ENCODE measurements around the gene NEIL1. TPM values are rescaled to one million over a fixed set of nuclear protein-coding genes. Genes with fewer than 3 reads are reported as not detected.

NEIL1 gene
- total and polyA plus RNA-seq, 2 experiments from 2014 or later = 25.4 to 27.6 TPM

DNA sequence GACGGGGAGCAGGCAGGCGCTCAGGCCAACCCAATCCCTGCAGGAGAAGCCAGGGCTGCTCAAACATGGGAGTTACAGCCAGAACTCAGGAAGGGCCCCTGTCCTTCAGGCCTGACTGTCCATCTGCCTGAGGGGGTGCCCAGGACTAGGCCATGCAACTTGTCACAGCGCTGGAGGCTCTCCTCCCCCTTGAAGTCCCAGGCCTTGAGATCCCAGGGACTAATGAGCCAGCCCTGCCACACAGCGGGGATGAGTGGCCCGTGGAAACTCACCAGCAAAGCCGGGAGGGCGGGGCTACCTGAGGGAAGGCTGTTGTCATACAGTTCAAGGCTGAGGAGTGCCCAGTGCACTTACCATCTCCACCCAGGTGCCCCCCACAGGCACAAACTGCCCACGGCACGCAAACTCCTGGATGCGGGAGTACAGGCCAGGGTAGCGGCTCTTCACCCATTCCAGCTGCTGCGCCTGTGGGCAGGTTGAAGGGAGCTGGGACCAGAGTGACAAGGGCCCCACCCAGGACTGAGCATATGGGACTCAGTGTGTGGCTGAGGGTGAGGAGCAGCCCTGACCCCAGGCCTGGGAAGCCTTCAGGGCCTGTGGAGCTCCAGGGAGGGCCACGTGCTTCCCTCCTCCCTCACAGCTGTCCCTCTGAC, 15.3 kb downstream of the NEIL1 start:
- H3K27ac ChIP-seq = no peak overlapping the region
- peaks cover 4% of the 10 kb centered on the region for H3K79me2 ChIP-seq
- H3K9me2 ChIP-seq (replicated peaks; ENCODE audit: insufficient read depth) = no peaks in the 10 kb centered on the region
- DNase-seq (ENCODE audit: low spot score) = no peak
- H4K20me1 ChIP-seq (ENCODE audit: insufficient read depth, poor library complexity, severe bottlenecking) = no peaks in the 10 kb centered on the region
- no peaks in the 10 kb centered on the region for H3K9me3 ChIP-seq (ENCODE audit: low read depth)
- no peak overlapping the region for H2AFZ ChIP-seq
- no peak overlapping the region for H3K4me3 ChIP-seq
- no peaks in the 10 kb centered on the region for H3K36me3 ChIP-seq (replicated peaks; ENCODE audit: insufficient read depth, low read depth)
- 91% methylated on average over 13 of the region's 13 CpGs for WGBS (ENCODE audit: low lambda C conversion rate, missing lambda C conversion rate)
- no peaks in the 10 kb centered on the region for H3K4me1 ChIP-seq (ENCODE audit: insufficient read depth)
- no peaks in the 10 kb centered on the region for H3K27me3 ChIP-seq
- TF ChIP-seq EZH2 (IDR thresholded peaks at IDR 0.05; ENCODE audit: borderline replicate concordance) (no peak), EZH2phosphoT487 (IDR thresholded peaks at IDR 0.05; ENCODE audit: low read depth, severe bottlenecking, unreplicated experiment) (no peak)
- TF ChIP-seq, protein P1, sequence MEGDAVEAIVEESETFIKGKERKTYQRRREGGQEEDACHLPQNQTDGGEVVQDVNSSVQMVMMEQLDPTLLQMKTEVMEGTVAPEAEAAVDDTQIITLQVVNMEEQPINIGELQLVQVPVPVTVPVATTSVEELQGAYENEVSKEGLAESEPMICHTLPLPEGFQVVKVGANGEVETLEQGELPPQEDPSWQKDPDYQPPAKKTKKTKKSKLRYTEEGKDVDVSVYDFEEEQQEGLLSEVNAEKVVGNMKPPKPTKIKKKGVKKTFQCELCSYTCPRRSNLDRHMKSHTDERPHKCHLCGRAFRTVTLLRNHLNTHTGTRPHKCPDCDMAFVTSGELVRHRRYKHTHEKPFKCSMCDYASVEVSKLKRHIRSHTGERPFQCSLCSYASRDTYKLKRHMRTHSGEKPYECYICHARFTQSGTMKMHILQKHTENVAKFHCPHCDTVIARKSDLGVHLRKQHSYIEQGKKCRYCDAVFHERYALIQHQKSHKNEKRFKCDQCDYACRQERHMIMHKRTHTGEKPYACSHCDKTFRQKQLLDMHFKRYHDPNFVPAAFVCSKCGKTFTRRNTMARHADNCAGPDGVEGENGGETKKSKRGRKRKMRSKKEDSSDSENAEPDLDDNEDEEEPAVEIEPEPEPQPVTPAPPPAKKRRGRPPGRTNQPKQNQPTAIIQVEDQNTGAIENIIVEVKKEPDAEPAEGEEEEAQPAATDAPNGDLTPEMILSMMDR (IDR thresholded peaks at IDR 0.05; ENCODE audit: poor library complexity) = no peak
- no peak overlapping the region for H3K4me2 ChIP-seq

DNA sequence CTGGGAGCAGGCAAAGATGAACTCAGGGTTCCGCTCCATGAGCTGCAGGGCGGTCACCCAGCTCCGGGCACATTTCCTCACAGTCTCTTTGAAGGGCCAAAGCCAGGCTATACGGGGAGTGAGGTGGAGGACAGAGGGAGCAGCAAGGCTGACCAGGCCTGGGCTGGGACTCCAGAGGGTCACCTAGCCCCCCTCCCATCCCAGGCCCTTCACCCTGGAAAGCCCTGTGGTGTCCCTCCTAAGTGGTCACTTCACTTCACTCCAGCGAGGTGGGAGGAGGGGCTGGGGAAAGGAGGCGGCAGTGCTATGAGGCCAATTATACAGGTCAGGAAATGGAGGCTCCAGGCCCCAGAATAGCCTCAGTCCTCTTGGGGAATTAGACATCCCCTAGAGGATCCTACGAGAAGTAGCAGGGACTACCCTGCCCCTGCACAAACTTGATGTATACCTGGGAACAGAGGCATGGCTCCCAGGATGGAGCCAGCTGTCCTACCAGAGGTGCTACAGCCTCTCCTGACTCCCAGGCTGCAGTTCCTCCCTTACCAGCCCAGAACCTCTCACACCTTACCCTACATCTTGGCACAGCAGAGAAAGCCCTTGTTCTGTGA, 15.9 kb downstream of the NEIL1 start:
- H3K27ac ChIP-seq = no peak overlapping the region
- TF ChIP-seq, protein P1 (IDR thresholded peaks at IDR 0.05; ENCODE audit: poor library complexity) = no peak
- TF ChIP-seq EZH2phosphoT487 (IDR thresholded peaks at IDR 0.05; ENCODE audit: low read depth, severe bottlenecking, unreplicated experiment) = no peak
- TF ChIP-seq EZH2 (IDR thresholded peaks at IDR 0.05; ENCODE audit: borderline replicate concordance) = no peak
- H3K4me2 ChIP-seq = no peak overlapping the region
- no peaks in the 10 kb centered on the region for H4K20me1 ChIP-seq (ENCODE audit: insufficient read depth, poor library complexity, severe bottlenecking)
- H3K9me2 ChIP-seq (replicated peaks; ENCODE audit: insufficient read depth) = no peaks in the 10 kb centered on the region
- H3K36me3 ChIP-seq (replicated peaks; ENCODE audit: insufficient read depth, low read depth) = no peaks in the 10 kb centered on the region
- H3K4me1 ChIP-seq (ENCODE audit: insufficient read depth) = no peaks in the 10 kb centered on the region
- no peak overlapping the region for H2AFZ ChIP-seq
- WGBS (ENCODE audit: low lambda C conversion rate, missing lambda C conversion rate) = 95% methylated on average over 7 of the region's 7 CpGs
- H3K27me3 ChIP-seq = no peaks in the 10 kb centered on the region
- peaks cover 8% of the 10 kb centered on the region for H3K79me2 ChIP-seq
- no peak for DNase-seq (ENCODE audit: low spot score)
- H3K4me3 ChIP-seq = no peak overlapping the region
- no peaks in the 10 kb centered on the region for H3K9me3 ChIP-seq (ENCODE audit: low read depth)

DNA sequence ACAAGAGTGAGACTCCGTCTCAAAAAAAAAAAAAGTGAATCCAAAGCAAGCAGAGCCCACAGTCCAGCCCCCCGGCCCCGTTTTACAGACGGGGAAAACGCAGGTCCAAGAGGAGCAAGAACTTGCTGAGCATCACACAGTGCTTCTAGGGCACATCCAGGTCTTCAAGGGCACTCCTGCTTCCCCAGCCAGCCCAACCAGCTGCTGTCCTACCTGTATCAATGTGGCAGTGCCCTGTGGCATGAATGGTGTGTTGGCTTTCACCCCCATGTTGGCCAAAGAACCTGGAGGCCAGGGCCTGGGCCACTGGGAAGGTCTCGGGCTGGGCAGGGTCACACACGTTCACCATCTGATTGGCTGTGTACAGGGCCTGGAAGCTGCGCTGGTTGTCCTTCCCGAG, 16.9 kb downstream of the NEIL1 start:
- no peak overlapping the region for H3K4me2 ChIP-seq
- H3K36me3 ChIP-seq (replicated peaks; ENCODE audit: insufficient read depth, low read depth) = no peaks in the 10 kb centered on the region
- no peaks in the 10 kb centered on the region for H3K27me3 ChIP-seq
- no peaks in the 10 kb centered on the region for H4K20me1 ChIP-seq (ENCODE audit: insufficient read depth, poor library complexity, severe bottlenecking)
- H2AFZ ChIP-seq = no peak overlapping the region
- H3K9me3 ChIP-seq (ENCODE audit: low read depth) = no peaks in the 10 kb centered on the region
- H3K9me2 ChIP-seq (replicated peaks; ENCODE audit: insufficient read depth) = no peaks in the 10 kb centered on the region
- H3K27ac ChIP-seq = no peak overlapping the region
- TF ChIP-seq, protein P1 (IDR thresholded peaks at IDR 0.05; ENCODE audit: poor library complexity) = no peak
- TF ChIP-seq EZH2phosphoT487 (IDR thresholded peaks at IDR 0.05; ENCODE audit: low read depth, severe bottlenecking, unreplicated experiment) (no peak), EZH2 (IDR thresholded peaks at IDR 0.05; ENCODE audit: borderline replicate concordance) (no peak)
- H3K4me1 ChIP-seq (ENCODE audit: insufficient read depth) = no peaks in the 10 kb centered on the region
- peaks cover 8% of the 10 kb centered on the region for H3K79me2 ChIP-seq
- 94% methylated on average over 9 of the region's 9 CpGs for WGBS (ENCODE audit: low lambda C conversion rate, missing lambda C conversion rate)
- no peak overlapping the region for H3K4me3 ChIP-seq
- DNase-seq (ENCODE audit: low spot score) = no peak

All from hepatocyte (in vitro differentiated cells).